A549 (cell line): Measurements from ENCODE around the gene MYRFL.

Experiments
- NR3C1 ChIP-seq: fragments of >200 bp; sonication (Bioruptor Twin); formaldehyde crosslinking; IDR thresholded peaks from 3 replicates; pipeline ENCODE4 v1.6.1; 2017
- POLR2A ChIP-seq: IDR thresholded peaks from 2 replicates; pipeline ENCODE4 v1.6.1; 2012; ENCODE audit warnings: mild to moderate bottlenecking, low read length
- TF ChIP-seq, protein P1 (sequence below): fragments of >200 bp; sonication (Bioruptor Twin); formaldehyde crosslinking; IDR thresholded peaks from 3 replicates; pipeline ENCODE4 v1.5.1; 2016

DNA sequence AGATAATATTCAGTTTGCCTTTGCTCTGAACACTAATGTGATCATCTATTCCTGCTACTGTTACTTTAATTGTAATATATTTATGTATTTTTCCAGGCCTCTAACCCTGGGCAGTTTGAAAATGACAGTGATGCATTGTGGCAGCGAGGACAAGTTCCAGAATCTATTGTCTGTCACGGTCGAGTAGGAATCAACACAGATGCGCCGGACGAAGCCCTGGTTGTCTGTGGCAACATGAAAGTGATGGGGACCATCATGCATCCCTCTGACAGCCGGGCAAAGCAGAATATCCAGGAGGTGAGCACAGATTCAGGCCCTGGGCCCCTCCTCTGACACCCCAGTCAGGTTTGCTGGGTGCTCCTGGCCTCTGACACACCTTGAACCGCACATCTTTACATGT, 78.5 kb downstream of the MYRFL start:
- TF ChIP-seq, protein P1, sequence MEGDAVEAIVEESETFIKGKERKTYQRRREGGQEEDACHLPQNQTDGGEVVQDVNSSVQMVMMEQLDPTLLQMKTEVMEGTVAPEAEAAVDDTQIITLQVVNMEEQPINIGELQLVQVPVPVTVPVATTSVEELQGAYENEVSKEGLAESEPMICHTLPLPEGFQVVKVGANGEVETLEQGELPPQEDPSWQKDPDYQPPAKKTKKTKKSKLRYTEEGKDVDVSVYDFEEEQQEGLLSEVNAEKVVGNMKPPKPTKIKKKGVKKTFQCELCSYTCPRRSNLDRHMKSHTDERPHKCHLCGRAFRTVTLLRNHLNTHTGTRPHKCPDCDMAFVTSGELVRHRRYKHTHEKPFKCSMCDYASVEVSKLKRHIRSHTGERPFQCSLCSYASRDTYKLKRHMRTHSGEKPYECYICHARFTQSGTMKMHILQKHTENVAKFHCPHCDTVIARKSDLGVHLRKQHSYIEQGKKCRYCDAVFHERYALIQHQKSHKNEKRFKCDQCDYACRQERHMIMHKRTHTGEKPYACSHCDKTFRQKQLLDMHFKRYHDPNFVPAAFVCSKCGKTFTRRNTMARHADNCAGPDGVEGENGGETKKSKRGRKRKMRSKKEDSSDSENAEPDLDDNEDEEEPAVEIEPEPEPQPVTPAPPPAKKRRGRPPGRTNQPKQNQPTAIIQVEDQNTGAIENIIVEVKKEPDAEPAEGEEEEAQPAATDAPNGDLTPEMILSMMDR, result no peak
- TF ChIP-seq POLR2A (no peak), NR3C1 (no peak)
